HG03520 (cell line): ENCODE data around the gene IDNK.

ENCODE experiments used
- ATAC-seq: cut with Tn5 transposase; IDR thresholded peaks from one replicate; pipeline ENCODE4 v1.9.1; 2021; ENCODE audit warnings: mild to moderate bottlenecking, moderate library complexity; ENCODE audit not compliant: unreplicated experiment

The IDNK gene

GRCh38 chr9:83688921-83689320 lies 66.0 kb downstream of the IDNK start:
- no peak for ATAC-seq

DNA sequence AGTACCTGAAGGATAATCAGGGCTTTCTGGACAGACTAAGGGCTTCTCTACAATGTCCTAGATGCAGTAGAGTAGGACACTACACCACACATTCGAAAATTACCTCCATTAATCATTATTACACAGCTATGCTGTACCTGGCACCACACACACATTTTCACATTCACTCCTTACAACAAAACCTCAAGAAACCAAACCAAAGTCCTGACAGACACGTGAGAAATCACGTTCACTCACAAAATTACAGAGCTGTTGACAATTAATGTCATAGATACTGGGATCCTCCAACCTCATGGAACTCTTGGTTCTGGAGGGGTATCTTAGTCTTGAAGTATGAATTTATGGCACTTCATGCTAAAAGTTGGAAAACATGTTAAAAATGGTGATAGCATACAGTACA lies 68.5 kb downstream of the IDNK start:
- ATAC-seq: no peak
